ENCODE measurements around the gene ARL6IP1.

Gene ARL6IP1

GRCh38 chr16:18801145-18801972, at the start of gene ARL6IP1:
Gene ARL6IP1, minus strand, starts transcription at chr16:18801549. Its CDS starts 83 bp downstream, at chr16:18801466.
- peak; percentile 98 for DNase-seq (ENCODE audit: low read depth in 2 of 2)

- no peak for DNase-seq (ENCODE audit: low read depth in 2 of 2)
These were observed 45.1 kb upstream of the ARL6IP1 start for GRCh38 chr16:18846416-18846815.

GRCh38 chr16:18842565-18842964, 41.2 kb upstream of the ARL6IP1 start:
- no peak for DNase-seq (ENCODE audit: low read depth in 2 of 2)

GRCh38 chr16:18841833-18842525, 40.6 kb upstream of the ARL6IP1 start:
- DNase-seq (ENCODE audit: low read depth in 2 of 2), result no peak

- no peak for DNase-seq (ENCODE audit: low read depth in 2 of 2)
These were observed 38.2 kb upstream of the ARL6IP1 start for GRCh38 chr16:18839555-18839954.

- no peak for DNase-seq (ENCODE audit: low read depth in 2 of 2)
These were observed 35.4 kb upstream of the ARL6IP1 start for GRCh38 chr16:18836702-18837101.

GRCh38 chr16:18834864-18835263, 33.5 kb upstream of the ARL6IP1 start:
- DNase-seq (ENCODE audit: low read depth in 2 of 2), result no peak

- DNase-seq (ENCODE audit: low read depth in 2 of 2), result no peak
These were observed 32.6 kb upstream of the ARL6IP1 start for GRCh38 chr16:18833707-18834505.

- no peak for DNase-seq (ENCODE audit: low read depth in 2 of 2)
These were observed 31.3 kb upstream of the ARL6IP1 start for GRCh38 chr16:18832613-18833012.

- DNase-seq (ENCODE audit: low read depth in 2 of 2), result no peak
These were observed 30.7 kb upstream of the ARL6IP1 start for GRCh38 chr16:18832006-18832405.

- DNase-seq (ENCODE audit: low read depth in 2 of 2), result no peak
These were observed 27.9 kb upstream of the ARL6IP1 start for GRCh38 chr16:18829251-18829650.

GRCh38 chr16:18827890-18828289, 26.5 kb upstream of the ARL6IP1 start:
- peak in 1 of 2 donors; percentile 1 for DNase-seq (ENCODE audit: low read depth in 2 of 2)

GRCh38 chr16:18816286-18816685, 14.9 kb upstream of the ARL6IP1 start:
- no peak for DNase-seq (ENCODE audit: low read depth in 2 of 2)

GRCh38 chr16:18811925-18812324, 10.6 kb upstream of the ARL6IP1 start:
- no peak for DNase-seq (ENCODE audit: low read depth in 2 of 2)

GRCh38 chr16:18809165-18809564, 7.8 kb upstream of the ARL6IP1 start:
- no peak for DNase-seq (ENCODE audit: low read depth in 2 of 2)

GRCh38 chr16:18805257-18805773, 4.0 kb upstream of the ARL6IP1 start:
- DNase-seq (ENCODE audit: low read depth in 2 of 2), result no peak

- no peak for DNase-seq (ENCODE audit: low read depth in 2 of 2)
These were observed 3.2 kb upstream of the ARL6IP1 start for GRCh38 chr16:18804540-18804939.

- DNase-seq (ENCODE audit: low read depth in 2 of 2), result no peak
These were observed 2.5 kb upstream of the ARL6IP1 start for GRCh38 chr16:18803569-18804462.

GRCh38 chr16:18802767-18803343, 1.5 kb upstream of the ARL6IP1 start:
- no peak for DNase-seq (ENCODE audit: low read depth in 2 of 2)

GRCh38 chr16:18800775-18801144, 589 bp downstream of the ARL6IP1 start:
- no peak for DNase-seq (ENCODE audit: low read depth in 2 of 2)

- DNase-seq (ENCODE audit: low read depth in 2 of 2), result no peak
These were observed 1.1 kb downstream of the ARL6IP1 start for GRCh38 chr16:18800293-18800692.
